ENCODE data around the gene APBB3.

Gene APBB3

GRCh38 chr5:140564196-140565023 is at the start of gene APBB3, which contains the start of gene SLC35A4:
TSS of gene APBB3 (minus strand) at chr5:140564598. CDS start at chr5:140564245, 353 bp downstream.
TSS of gene SLC35A4 (plus strand) at chr5:140564828. CDS start at chr5:140567170, 2,342 bp downstream.
- H3K4me2 ChIP-seq (ENCODE audit: insufficient read depth, low read length) = peak within 1 kb of the TSS; percentile 83
- 0 out of 2 replicates have a peak, but pooled peaks cover 5% of the 10 kb centered on the region for H4K20me1 ChIP-seq (ENCODE audit: insufficient read depth, low read length)
- H3K4me1 ChIP-seq (ENCODE audit: insufficient read depth, low read length) = peaks cover 44% of the 10 kb centered on the region
- peak within 1 kb of the TSS; percentile 79 for H3K27ac ChIP-seq (ENCODE audit: low read length)
- peak; percentile 2 for TF ChIP-seq CTCF (IDR thresholded peaks at IDR 0.05; ENCODE audit: borderline replicate concordance, extremely low read depth, low read length, poor library complexity, severe bottlenecking)
- TF ChIP-seq EZH2 (IDR thresholded peaks at IDR 0.05; ENCODE audit: borderline replicate concordance, low read depth, low read length, severe bottlenecking) = no peak
- H3K27me3 ChIP-seq (ENCODE audit: insufficient read depth, low read length, poor library complexity) = no peaks in the 10 kb centered on the region
- peaks cover 39% of the 10 kb centered on the region for H3K79me2 ChIP-seq (ENCODE audit: insufficient read depth, low read length)
- no peaks in the 10 kb centered on the region for H3K9me3 ChIP-seq (ENCODE audit: insufficient read depth, low read length, severe bottlenecking)
- DNase-seq (peak; percentile 98), ATAC-seq (ENCODE audit: insufficient read depth, low read depth) (peak; percentile 93)
- peak within 1 kb of the TSS; percentile 86 for H2AFZ ChIP-seq (ENCODE audit: low read depth, low read length)
- peaks cover 52% of the 10 kb centered on the region for H3K36me3 ChIP-seq (ENCODE audit: insufficient read depth, low read length)
- H3K4me3 ChIP-seq (ENCODE audit: low read depth in 1 of 2, low read length in 2 of 2) = peak within 1 kb of the TSS; percentile 67 to 75
- peak within 1 kb of the TSS; percentile 88 for H3K9ac ChIP-seq (ENCODE audit: low read depth, low read length)

GRCh38 chr5:140611020-140611521 is 46.7 kb upstream of the APBB3 start:
- no peak overlapping the region for H3K4me3 ChIP-seq (ENCODE audit: low read depth in 1 of 2, low read length in 2 of 2)
- no peaks in the 10 kb centered on the region for H3K79me2 ChIP-seq (ENCODE audit: insufficient read depth, low read length)
- no peak overlapping the region for H3K9ac ChIP-seq (ENCODE audit: low read depth, low read length)
- H4K20me1 ChIP-seq (ENCODE audit: insufficient read depth, low read length) = no peaks in the 10 kb centered on the region
- H3K4me1 ChIP-seq (ENCODE audit: insufficient read depth, low read length) = no peaks in the 10 kb centered on the region
- no peak for DNase-seq
- H3K27ac ChIP-seq (ENCODE audit: low read length) = no peak overlapping the region
- H3K27me3 ChIP-seq (ENCODE audit: insufficient read depth, low read length, poor library complexity) = peaks cover 4% of the 10 kb centered on the region
- H3K36me3 ChIP-seq (ENCODE audit: insufficient read depth, low read length) = no peaks in the 10 kb centered on the region
- ATAC-seq (ENCODE audit: insufficient read depth, low read depth) = no peak
- no peak for TF ChIP-seq CTCF (IDR thresholded peaks at IDR 0.05; ENCODE audit: borderline replicate concordance, extremely low read depth, low read length, poor library complexity, severe bottlenecking)
- H3K4me2 ChIP-seq (ENCODE audit: insufficient read depth, low read length) = no peak overlapping the region
- H3K9me3 ChIP-seq (ENCODE audit: insufficient read depth, low read length, severe bottlenecking) = no peaks in the 10 kb centered on the region
- no peak overlapping the region for H2AFZ ChIP-seq (ENCODE audit: low read depth, low read length)

- ATAC-seq (ENCODE audit: insufficient read depth, low read depth) (no peak), DNase-seq (no peak)
- Histone ChIP-seq H4K20me1 (ENCODE audit: insufficient read depth, low read length) (no peaks in the 10 kb centered on the region), H3K9me3 (ENCODE audit: insufficient read depth, low read length, severe bottlenecking) (no peaks in the 10 kb centered on the region), H3K4me2 (ENCODE audit: insufficient read depth, low read length) (no peak overlapping the region), H3K79me2 (ENCODE audit: insufficient read depth, low read length) (no peaks in the 10 kb centered on the region), H3K36me3 (ENCODE audit: insufficient read depth, low read length) (no peaks in the 10 kb centered on the region), H3K4me1 (ENCODE audit: insufficient read depth, low read length) (no peaks in the 10 kb centered on the region), H3K27me3 (ENCODE audit: insufficient read depth, low read length, poor library complexity) (peaks cover 4% of the 10 kb centered on the region), H3K27ac (ENCODE audit: low read length) (no peak overlapping the region), H2AFZ (ENCODE audit: low read depth, low read length) (no peak overlapping the region), H3K9ac (ENCODE audit: low read depth, low read length) (no peak overlapping the region), H3K4me3 (ENCODE audit: low read depth in 1 of 2, low read length in 2 of 2) (no peak overlapping the region)
- TF ChIP-seq EZH2 (IDR thresholded peaks at IDR 0.05; ENCODE audit: borderline replicate concordance, low read depth, low read length, severe bottlenecking) (no peak), CTCF (IDR thresholded peaks at IDR 0.05; ENCODE audit: borderline replicate concordance, extremely low read depth, low read length, poor library complexity, severe bottlenecking) (no peak)
Observed at GRCh38 chr5:140609126-140609525, 44.7 kb upstream of the APBB3 start.
